ENCODE results near the gene CTRB2.

GRCh38 chr16:75250089-75250808 is 43.3 kb upstream of the CTRB2 start:
- TF ChIP-seq JUN (CRISPR knock-in tag; IDR thresholded peaks at IDR 0.05) (no peak), CTCF (IDR thresholded peaks at IDR 0.05) (no peak), ZNF232 (CRISPR knock-in tag; IDR thresholded peaks at IDR 0.05) (no peak), CREM (CRISPR knock-in tag; IDR thresholded peaks at IDR 0.05) (no peak), KAT7 (CRISPR knock-in tag; IDR thresholded peaks at IDR 0.05; ENCODE audit: borderline replicate concordance) (no peak), USF2 (CRISPR knock-in tag; IDR thresholded peaks at IDR 0.05) (no peak), ELF4 (CRISPR knock-in tag; IDR thresholded peaks at IDR 0.05; ENCODE audit: low read depth) (no peak), PREB (CRISPR knock-in tag; IDR thresholded peaks at IDR 0.05; ENCODE audit: borderline replicate concordance) (no peak)

Data from WTC11 (cell line).